Epithelial cell of esophagus (primary cell): ENCODE measurements around the gene PALLD.
"Not testable (repeated sequence)": the region's sequence is repeated elsewhere in the genome, so short reads cannot be mapped to it uniquely, and the experiment has no call there.

Source experiments
- DNase-seq: peaks from one replicate; pipeline ENCODE4 v3.0.0; 2010; ENCODE audit warnings: low read depth
- H3K4me3 ChIP-seq: 2 replicates; pipeline ENCODE4 v1.5.1; 2011; ENCODE audit warnings: mild to moderate bottlenecking, low read length, control low read depth
- TF ChIP-seq, protein P1 (sequence below): IDR thresholded peaks from 2 replicates; pipeline ENCODE4 v1.5.1; 2011; ENCODE audit warnings: low read depth, mild to moderate bottlenecking, low read length, control low read depth, inconsistent platforms; ENCODE audit not compliant: insufficient read depth; ENCODE audit errors: missing control alignments

PALLD gene

DNA sequence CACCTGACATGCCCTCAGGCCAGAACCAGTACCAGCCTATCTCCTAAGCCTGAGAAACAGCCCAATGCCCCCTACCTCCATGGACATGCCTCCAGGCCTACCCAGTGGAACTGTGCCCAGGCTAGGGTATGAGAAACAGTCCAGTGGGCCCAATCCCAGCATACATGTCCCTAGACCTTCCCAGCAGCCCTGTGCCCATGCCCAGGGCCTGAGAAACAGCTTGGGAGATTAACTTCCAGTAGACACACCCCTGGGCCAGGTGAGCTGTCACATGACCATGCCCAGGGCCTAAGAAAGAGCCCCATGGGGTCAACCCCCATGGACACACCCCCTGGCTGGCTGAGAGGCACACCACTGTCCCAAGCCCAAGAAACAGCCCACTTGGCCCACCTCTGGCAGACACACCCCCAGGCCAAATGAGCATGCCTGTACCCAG is 434.4 kb downstream of the PALLD start:
- TF ChIP-seq, protein P1, sequence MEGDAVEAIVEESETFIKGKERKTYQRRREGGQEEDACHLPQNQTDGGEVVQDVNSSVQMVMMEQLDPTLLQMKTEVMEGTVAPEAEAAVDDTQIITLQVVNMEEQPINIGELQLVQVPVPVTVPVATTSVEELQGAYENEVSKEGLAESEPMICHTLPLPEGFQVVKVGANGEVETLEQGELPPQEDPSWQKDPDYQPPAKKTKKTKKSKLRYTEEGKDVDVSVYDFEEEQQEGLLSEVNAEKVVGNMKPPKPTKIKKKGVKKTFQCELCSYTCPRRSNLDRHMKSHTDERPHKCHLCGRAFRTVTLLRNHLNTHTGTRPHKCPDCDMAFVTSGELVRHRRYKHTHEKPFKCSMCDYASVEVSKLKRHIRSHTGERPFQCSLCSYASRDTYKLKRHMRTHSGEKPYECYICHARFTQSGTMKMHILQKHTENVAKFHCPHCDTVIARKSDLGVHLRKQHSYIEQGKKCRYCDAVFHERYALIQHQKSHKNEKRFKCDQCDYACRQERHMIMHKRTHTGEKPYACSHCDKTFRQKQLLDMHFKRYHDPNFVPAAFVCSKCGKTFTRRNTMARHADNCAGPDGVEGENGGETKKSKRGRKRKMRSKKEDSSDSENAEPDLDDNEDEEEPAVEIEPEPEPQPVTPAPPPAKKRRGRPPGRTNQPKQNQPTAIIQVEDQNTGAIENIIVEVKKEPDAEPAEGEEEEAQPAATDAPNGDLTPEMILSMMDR = no peak
- no peak overlapping the region for H3K4me3 ChIP-seq
- DNase-seq = peak; percentile 34

GRCh38 chr4:168932138-168932537 is 435.3 kb downstream of the PALLD start:
- H3K4me3 ChIP-seq = no peak overlapping the region
- no peak for DNase-seq
- TF ChIP-seq, protein P1 = no peak

DNA sequence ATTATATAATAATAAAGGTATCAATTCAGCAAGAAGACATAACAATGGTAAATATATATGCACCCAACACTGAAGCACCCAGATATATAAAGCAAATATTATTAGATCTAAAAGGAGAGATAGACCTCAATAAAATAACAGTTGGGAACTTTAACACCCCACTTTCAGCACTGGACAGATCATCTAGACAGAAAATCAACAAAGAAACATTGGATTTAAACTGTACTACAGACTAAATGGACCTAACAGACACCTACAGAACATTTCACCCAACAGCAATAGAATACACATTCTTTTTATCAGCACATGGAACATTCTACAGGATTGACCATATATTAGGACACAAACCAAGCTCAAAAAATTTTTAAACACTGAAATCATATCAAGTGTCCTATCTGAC is 436.6 kb downstream of the PALLD start:
- TF ChIP-seq, protein P1 = no peak
- DNase-seq = no peak

GRCh38 chr4:168937473-168937872 is 440.6 kb downstream of the PALLD start:
- DNase-seq, H3K4me3 ChIP-seq: not testable (repeated sequence)

More for the DNA sequence above, 436.6 kb downstream of the PALLD start:
- H3K4me3 ChIP-seq = no peak overlapping the region

DNA sequence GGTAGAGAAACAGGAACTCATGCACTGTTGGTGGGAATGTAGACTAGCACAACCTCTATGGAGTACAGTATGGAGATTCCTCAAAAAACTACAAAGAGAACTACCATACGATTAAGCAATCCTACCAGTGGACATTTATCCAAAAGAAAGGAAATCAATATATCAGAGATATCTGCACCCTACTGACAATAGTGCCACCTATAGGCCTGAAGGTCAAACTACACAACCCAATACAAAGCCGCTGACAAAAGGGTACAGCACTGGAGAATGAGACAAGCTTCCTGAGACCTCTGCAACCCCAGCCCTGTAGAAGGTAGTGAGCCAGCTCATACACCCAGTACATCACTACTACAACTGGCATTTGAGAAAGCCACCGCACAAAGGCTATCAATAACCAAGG is 446.1 kb downstream of the PALLD start:
- H3K4me3 ChIP-seq = no peak overlapping the region
- TF ChIP-seq, protein P1 = peak; percentile 50
- DNase-seq = no peak

DNA sequence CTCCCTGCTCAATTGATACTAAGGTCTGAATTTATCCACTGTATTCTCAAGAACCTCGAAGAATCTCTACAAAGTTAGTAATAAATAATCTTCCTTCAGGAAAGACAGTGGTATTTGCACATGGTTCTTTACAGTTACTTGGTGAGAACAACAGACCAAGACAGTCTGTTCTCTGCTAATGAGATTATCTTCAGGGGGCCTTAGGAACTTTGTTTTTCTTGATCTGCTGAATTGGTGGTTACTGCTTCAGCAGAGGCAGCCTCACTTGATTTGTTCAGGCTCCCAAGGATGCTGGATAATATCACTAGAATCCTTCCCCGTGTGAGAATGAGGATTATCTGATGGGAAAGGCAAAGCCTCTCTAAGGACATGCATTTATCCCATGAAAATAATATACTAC is 448.4 kb downstream of the PALLD start:
- TF ChIP-seq, protein P1 = no peak
- H3K4me3 ChIP-seq = no peak overlapping the region
- no peak for DNase-seq

GRCh38 chr4:168952821-168953246 is 456.0 kb downstream of the PALLD start:
- DNase-seq = peak; percentile 82

DNA sequence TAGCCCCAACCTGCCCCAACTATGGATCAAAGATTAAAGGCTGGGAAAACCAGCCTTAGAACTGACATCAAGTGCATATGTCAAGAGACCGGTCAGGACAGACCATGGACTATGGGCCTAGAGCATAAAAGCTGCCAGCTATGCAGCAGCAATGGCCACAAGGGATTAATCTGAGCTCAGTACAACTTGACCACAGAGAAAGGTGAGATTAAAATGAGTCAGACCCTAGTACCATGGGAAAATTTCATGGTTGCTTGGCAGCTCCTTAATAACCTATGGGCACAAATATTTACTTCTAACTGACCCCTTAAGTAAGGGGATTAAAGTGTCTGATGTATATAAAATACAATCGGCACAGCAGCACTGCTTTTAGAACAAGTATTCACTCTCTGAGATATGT is 458.8 kb downstream of the PALLD start:
- no peak overlapping the region for H3K4me3 ChIP-seq
- TF ChIP-seq, protein P1 = no peak
- no peak for DNase-seq

More at GRCh38 chr4:168952821-168953246, 456.0 kb downstream of the PALLD start:
- H3K4me3 ChIP-seq = not testable (repeated sequence)
